AML-193 (cell line): Measurements from ENCODE around the gene FXYD3.

Source experiments
- DNase-seq, 2 experiments: peaks; one replicate each; lab custom pipeline; 2025; lab: John Stamatoyannopoulos, UW

FXYD3 gene

DNA sequence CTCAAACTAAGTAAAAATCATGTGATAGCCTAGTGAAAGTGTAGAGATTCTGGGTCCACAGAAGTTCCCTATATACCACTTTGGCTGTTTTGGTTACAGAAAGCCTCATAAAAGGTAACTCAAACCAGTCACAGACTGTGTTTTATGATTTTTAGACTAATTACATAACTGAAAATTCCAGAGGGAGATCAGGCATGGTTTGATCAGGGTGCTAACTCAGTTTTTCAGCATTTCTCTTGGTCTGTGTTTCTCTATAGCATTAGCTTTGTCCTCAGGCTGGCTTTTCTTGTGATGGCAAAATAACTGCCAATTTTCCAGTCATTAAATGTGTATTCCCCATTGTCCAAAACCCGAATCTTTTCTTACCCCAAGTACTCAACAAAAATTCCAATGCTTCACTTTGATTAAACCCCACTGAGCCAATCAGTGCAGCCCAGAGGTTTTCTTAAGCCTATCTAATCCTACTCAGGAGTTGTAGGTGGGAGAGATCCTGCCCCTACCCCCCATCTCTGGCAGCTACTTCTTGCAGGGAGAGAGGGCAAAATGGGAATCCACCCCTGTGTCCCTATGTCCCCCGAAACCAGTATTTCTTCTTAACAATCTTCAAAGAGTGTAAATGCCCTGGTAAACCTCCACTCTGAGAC is 8.6 kb upstream of the FXYD3 start:
- no peak for DNase-seq

DNA sequence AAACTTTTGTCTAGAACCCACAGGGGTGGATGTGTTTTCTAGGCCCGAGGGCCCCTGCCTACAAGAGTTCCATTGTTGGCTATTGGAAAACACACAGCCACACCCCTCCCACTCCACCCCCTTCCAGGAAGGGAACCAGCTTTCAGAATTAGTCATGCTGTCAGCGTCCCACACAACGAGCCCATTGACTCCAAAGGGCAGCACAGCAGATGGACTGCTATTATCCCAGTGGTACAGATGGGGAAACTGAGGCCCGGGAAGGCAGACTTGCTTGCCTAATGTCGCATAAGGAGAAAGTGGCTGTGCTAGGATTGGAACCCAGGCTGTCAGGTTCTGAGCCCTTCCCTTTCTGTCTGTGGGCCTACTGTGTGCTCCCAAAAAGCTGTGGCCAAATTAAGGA is 8.1 kb upstream of the FXYD3 start:
- DNase-seq = no peak

DNA sequence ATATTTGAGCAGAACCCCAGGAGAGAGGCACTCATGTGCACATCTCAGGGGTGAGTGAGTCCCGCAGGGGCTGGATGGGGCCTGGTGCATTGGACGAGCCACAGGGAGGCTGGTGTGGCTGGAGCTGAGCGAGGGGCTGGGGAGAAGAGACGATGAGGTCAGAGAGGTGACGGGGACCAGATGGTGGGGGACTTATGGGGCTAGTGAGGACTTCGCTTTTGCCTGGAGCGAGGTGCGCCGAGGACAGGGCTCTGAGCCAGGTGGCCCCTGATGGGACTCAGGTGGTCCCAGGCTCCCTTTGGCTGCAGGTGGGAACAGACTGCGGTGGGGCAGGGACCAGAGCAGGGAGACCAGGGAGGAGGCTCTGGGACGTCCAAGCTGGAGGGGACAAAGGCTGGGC is 6.9 kb upstream of the FXYD3 start:
- DNase-seq = no peak

DNA sequence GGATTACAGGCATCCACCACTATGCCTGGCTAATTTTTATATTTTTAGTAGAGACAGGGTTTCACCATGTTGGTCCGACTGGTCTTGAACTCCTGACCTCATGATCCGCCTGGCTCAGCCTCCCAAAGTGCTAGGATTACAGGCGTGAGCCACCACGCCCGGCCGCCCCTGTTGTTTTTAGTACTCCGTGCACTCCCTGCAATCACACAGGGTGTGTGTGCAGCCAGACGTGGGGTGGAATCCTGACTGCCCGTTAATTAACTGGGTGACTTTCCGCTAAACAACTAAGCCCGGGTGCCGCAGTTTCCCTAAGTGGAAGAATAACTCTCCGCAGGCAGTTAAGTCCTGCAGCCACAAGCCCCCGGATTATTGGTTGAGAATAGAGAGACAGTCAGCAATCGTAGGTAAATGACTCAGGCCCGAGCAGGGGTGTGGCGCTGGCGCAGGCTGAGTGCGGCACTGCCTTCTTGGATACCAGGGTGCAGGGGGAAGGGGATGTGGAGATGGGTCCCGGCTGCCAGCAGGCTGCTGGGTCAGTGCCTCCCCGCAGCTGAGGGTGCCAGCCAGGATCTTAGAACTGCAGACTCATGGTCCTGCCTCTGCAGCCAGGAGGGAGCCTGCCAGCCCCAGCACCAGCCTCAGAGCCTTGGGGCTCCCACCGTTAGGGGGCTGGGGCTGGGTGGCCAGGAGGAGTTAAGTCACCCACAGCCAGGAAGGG is 6.1 kb upstream of the FXYD3 start:
- DNase-seq = no peak

DNA sequence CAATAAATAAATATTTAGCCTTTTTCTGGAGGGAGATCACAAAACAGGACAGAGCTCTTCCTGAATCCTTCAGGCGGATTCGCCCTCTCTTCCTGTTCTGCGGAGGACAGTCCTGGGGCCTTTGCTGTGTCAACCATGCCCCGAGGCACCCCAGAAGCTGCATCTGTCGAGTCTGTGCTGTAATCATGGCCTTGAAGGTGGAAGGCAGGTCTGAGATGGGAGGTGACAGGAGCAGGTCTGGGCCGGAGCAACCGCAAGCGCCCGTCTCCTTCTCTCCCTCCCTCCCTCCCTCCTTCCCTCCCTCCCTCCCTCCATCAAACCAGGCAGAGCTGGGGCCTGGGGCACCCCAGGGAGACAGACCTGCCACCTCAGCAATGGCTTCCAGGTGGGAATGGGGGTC is 4.6 kb upstream of the FXYD3 start:
- no peak for DNase-seq

DNA sequence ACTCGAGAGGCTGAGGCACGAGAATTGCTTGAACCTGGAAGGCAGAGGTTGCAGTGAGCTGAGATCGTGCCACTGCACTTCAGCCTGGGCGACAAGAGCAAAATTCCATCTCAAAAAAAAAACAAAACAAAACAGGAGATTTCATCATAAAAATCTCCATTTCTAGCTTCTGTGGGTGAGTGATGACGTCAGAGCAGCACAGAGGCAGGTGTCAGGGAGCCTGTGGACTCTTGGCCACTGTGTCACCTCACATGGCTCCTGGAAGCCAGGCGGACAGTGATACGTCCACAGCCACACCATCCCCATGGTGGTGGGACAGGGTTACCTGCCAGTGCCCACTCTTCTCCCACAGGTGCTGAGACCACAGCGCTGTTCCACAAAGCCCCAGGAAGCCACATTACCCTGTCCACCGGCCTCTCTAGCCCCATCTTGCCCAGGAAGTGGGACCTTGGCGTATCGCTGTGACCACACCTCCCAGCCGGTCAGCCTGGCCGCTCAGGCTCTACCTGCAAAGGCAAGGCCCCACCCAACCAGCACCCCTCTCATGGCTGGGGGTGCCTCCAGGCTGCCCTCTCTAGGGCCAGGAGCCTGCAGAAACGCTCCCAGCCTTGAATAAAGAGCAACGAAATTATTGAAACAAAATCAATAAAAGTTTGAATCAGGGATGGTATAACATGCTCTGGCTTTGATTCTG is 2.5 kb upstream of the FXYD3 start:
- no peak for DNase-seq

DNA sequence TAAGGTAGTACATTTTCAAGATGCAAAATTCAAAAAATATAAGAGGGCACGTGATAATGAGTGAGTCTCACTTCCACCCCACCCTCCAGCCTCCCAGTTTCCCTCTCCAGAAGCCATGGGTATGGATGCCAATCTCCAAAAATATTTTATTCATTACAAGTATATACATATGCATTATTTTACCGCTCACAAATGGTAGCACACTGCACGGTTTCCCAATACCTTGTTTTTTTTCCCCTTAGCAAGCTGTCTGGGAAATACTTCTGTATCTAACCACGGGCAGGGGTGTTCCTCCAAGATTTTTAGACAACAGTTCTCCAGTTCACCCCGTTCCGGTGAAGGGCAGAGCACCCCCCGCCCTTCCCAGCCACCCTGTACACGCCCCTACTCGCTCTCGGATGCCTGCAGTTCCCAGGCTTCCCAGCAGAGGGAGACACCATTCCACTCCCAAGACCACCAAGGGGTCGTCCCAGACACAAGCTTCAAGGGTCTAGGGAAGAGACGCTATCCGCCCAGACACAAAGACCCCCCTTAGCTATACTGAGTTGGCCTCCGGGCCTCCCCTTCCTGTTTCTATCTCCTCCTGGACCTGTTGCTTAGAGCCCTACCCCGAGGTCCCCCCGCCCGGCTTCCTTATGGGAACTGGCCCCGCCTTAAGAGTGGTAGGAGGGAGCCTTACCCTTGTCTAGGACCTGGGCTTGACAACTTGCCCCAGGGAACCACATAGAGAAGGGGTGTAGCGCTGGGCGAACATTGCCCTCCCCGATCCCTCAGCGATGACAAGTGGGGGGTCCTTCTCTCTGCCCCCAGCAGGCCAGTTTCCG is 1.1 kb upstream of the FXYD3 start:
- DNase-seq = peak; percentile 3 to 10

DNA sequence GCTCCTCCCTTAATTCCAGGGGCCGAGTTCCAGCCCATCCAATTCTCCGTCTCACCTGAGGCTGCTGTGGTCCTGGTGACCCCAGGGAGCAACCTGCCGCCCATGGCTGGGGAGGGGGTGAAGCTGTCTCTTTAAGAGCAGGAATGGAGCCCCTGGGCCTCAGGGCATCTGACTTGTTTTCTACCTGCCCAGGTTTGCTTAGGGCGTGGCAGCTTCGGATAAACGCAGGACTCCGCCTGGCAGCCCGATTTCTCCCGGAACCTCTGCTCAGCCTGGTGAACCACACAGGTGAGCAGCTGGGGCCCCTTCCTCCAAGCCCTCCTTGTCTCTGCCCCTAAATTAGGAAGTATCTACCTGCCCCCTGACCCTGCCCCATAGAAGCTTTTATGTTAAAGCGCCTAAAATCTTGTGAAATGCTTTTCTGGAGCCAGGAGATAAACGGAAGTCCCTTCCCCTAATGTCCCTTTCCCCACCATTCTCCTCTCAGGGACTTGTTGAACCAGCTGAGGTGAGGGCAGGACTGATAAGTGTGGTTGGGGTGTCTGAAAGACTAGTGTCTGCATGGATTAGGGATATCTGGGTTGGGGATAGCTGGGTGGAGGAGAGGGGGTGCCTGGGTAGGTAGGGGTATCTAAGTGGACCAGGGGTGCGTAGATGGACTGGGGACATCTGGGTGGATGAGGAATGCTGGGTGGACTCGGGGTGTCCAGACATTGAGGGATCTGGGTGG is 614 bp downstream of the FXYD3 start:
- no peak for DNase-seq

DNA sequence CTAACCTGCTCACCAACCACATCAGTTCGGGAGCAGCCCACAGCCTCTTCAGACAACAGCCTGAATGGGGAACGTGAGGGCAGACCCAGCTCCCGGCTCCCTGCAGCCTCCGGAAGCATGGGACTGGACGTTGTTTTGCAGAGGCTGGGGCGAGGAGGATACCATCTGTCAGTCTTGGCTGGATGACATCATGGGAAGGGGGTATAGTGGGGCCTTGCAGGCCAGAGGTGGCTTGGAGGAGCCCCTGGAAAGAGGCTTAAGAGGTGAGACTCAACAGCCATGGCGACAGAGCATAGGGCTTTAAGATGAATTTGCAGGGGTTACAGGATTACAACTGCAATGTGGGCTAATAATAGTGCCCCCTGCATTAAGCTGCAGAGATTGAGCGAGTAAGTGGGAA is 1.5 kb downstream of the FXYD3 start:
- DNase-seq = no peak

DNA sequence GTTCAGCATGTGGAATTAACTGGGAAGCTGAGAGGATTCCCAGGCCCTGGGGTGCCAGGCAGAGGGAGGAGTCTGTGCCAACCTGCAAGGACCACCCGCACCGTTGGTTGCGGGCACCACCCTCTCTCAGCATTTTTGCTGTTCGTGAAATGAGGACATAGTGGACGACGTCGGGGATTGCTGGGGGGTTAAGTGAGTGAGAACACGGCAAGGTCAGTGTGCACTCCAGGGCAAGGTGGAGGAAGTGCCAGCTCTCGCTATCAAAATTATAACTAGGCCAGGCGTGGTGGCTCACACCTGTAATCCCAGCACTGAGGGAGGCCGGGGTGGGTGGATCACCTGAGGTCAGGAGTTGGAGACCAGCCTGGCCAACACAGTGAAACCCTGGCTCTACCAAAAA is 2.2 kb downstream of the FXYD3 start:
- DNase-seq = no peak

DNA sequence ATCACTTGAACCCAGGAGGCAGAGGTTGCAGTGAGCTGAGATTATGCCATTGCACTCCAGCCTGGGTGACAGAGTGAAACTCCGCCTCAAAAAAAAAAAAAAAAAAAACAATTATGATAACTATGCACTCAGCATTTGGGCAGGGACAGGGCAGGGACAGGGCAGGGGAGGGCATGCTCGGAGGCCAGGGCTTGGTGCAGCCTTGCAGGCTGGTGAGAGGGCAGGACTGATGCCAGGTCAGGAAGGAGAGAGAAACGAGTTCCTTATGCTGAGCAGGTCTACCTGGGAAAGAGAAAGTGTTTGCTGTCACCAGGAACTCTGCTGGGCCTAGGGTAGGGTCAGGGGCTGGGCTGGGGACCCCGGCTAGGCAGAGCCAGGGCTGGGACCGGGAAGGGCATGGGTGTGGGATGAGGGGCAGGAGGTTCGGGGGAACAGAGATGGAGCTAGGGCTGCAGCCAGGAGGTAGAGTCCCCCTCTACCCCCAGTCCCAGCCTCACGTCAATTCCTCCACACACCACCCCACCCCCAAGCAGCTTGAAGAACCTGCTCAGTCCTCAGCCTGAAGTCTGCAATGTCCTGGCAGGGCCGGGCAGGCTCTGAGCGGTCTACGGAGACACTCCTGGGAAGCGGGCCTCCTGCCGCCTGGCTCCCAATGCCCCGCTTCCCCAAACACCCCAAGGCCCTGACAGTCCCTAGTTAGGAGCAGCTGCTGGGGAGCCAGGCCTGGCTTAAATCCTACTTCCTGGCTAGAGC is 2.8 kb downstream of the FXYD3 start:
- DNase-seq = no peak

DNA sequence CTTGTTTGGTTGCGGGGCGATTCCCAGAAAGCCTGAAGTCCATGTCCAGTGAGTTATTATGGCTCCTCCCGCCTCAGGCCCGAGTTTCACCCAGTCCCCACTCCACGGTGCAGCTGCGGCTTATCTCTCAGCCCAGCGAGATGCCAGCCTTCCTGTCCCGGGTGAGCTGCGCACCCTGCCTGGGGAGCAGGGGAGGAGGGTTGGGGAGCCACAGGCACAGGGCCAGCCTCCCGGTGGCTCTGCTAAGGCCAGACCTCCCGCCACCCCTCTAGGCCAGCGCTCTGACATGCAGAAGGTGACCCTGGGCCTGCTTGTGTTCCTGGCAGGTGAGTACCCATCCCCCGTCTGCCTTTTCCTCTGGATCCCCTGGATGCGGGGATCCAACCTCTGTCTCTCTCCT is 3.5 kb downstream of the FXYD3 start:
- DNase-seq = no peak

DNA sequence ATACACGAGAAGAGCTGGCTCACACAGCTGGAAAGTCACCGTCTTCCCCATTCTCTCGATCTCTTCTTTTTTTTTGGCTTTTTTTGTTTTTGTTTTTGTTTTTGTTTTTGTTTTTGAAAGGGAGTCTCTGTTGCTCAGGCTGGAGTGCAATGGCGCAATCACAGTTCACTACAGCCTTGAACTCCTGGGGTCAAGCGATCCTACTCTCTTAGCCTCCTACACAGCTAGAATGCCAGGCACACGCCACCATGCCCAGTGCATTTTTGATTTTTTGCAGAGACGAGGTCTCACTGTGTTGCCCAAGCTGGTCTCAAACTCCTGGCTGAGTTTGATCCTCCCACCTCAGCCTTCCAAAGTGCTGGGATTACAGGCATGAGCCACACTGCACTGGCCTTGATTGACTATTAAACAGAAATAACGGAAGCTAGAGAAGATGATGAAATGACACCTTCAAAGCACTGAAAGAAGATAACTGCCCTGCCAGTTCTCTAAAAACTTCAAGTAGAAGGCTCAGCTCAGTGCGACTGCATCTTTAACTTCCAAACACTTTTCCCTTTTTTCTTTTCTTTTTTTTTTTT is 4.0 kb downstream of the FXYD3 start:
- no peak for DNase-seq

DNA sequence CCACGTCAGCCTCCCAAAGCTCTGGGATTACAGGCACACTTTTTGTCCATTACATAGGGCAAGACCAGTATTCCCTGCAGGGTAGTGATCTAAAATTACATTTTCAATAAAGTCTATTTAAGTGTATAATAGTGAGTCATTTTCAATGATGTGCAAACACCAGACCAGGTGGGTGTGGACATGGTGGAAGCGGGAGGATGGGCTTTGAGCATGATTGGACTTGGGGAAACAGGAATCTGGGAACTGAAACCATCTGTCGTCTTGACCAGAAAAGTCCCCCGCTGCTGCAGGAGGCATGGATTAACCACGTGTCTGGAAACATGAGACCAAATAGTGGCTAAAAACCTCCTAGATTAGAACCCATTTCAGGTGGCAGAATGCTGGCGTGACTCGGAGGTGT is 4.9 kb downstream of the FXYD3 start:
- DNase-seq = no peak

DNA sequence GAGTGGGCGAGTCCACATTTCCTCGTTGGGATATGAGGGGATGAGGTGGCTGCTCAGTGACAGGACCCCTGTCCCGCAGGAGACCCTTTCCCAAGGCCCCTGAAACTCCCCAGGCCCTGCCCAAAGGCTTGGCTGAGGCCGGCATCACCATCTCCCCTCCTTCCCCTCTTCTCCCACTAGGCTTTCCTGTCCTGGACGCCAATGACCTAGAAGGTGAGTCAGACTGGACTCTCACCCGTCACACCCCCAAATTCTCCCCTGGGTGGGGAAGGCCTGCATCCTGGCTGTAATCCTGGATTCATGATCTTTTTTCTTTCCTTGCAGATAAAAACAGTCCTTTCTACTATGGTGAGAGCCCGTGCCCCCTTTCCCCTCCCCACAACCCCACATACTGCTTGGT is 5.3 kb downstream of the FXYD3 start:
- DNase-seq = no peak

DNA sequence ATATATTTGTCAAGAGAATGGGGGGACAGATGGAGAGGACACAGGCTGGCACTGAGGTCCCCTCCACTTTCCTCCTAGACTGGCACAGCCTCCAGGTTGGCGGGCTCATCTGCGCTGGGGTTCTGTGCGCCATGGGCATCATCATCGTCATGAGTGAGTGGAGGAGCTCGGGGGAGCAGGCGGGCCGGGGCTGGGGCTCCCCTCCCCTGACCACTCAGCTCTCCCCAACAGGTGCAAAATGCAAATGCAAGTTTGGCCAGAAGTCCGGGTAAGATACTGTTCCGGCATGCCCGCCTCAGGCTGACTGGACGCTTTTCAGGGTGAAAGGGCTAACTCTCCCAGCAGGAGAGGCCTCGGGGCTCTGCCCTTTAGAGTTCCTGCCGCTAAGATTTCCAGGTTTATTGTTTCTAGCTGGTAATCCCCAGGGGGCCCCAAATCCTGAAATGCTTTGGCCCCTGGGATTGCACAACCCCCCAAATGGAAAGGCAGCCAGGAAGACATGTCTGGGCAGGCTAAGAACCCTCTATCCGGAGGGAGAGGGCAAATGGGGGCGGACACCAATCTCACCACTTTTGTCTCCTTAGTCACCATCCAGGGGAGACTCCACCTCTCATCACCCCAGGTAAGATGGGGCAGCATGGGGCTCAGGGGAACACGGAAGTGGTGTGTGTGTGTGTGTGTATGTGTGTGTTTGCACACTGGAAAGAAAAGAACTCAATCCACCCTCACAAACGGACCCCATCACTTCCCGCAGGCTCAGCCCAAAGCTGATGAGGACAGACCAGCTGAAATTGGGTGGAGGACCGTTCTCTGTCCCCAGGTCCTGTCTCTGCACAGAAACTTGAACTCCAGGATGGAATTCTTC is 7.3 kb downstream of the FXYD3 start:
- no peak for DNase-seq

DNA sequence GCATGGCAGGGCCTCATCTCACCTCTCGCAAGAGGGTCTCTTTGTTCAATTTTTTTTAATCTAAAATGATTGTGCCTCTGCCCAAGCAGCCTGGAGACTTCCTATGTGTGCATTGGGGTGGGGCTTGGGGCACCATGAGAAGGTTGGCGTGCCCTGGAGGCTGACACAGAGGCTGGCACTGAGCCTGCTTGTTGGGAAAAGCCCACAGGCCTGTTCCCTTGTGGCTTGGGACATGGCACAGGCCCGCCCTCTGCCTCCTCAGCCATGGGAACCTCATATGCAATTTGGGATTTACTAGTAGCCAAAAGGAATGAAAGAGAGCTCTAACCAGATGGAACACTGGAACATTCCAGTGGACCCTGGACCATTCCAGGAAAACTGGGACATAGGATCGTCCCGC is 8.0 kb downstream of the FXYD3 start:
- no peak for DNase-seq

DNA sequence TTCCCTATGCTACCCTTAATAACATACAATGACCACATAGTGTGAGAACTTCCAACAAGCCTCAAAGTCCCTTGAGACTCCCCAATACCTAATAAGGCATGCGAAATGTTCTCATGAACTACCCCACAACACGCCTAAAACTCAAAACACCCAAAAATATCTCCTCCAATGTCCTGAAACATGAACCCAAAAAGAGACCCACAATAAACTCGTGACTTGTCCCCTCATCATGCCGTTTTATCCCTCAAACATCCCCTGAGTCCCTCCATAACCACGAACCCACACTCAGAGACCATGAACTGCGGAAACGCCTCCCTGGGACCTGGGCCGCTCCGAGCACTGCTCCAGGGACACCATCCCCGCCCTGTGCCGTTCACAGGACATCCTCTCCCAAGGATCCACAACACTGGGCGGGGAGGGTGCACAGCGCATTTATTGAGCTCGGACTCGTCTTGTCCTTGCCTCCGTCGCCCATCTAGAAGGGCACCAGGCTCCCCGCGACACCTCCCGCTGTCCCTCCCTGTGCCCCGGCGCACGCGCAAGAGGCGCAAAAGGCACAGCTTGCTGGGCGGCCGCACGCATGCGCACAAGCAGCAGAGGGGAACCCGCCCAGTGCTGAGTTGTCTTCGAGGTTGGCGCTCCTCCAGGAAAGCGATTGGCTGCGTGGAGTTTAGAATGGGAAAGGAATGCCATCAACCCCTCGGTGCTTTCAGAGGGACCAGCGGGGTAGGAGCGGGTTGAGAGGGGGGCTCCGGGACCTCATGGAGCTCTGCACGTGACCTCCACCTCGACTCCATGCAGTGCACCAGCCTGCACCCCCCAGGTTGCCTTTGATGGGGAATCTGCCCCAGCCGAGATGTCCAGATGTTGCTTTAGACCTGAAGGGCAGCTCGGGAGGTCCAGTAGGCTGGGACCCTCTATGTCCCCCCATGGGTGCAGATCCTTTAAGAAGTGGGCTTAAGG is 8.8 kb downstream of the FXYD3 start:
- peak; percentile 30 to 49 for DNase-seq

DNA sequence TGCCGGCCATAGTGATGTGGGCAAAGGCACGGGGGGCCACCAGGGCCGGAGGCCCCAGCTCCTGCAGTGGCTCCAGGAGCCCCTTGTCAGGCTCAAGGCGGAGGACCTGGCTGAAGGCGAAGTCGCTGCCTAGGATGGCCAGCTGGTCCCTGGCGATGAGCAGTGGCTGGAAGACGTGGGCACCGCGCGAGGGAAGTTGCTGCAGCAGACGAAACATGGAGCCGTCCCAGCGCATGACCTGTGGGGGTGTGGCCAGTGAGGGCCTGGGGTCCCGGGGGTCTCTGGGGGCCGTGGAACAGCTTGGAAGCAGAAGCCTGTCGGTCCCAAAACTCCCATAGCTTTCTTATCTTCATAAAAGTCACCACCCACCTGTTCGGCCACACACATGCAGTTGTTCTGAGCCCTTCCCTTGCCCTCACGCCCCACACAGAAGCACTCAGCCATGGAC is 9.7 kb downstream of the FXYD3 start:
- no peak for DNase-seq
